Measurements from ENCODE around the gene RTN4RL1. TPM values are rescaled to one million over a fixed set of nuclear protein-coding genes. Genes with fewer than 3 reads are reported as not detected.

Gene RTN4RL1
- total and polyA plus RNA-seq, 2 of the 13 experiments (the other 11 are each of a cell fraction or from before 2014, with no cell fraction given), result 0.01 TPM; not detected in 1

GRCh38 chr17:2041561-2042389, 16.6 kb upstream of the RTN4RL1 start, which contains the start of gene OVCA2 (continued):
- TF ChIP-seq, protein P1, sequence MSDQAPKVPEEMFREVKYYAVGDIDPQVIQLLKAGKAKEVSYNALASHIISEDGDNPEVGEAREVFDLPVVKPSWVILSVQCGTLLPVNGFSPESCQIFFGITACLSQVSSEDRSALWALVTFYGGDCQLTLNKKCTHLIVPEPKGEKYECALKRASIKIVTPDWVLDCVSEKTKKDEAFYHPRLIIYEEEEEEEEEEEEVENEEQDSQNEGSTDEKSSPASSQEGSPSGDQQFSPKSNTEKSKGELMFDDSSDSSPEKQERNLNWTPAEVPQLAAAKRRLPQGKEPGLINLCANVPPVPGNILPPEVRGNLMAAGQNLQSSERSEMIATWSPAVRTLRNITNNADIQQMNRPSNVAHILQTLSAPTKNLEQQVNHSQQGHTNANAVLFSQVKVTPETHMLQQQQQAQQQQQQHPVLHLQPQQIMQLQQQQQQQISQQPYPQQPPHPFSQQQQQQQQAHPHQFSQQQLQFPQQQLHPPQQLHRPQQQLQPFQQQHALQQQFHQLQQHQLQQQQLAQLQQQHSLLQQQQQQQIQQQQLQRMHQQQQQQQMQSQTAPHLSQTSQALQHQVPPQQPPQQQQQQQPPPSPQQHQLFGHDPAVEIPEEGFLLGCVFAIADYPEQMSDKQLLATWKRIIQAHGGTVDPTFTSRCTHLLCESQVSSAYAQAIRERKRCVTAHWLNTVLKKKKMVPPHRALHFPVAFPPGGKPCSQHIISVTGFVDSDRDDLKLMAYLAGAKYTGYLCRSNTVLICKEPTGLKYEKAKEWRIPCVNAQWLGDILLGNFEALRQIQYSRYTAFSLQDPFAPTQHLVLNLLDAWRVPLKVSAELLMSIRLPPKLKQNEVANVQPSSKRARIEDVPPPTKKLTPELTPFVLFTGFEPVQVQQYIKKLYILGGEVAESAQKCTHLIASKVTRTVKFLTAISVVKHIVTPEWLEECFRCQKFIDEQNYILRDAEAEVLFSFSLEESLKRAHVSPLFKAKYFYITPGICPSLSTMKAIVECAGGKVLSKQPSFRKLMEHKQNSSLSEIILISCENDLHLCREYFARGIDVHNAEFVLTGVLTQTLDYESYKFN (CRISPR knock-in tag; conservative IDR thresholded peaks at IDR 0.05), result peak; percentile 27; the same call in 1 of the 2 replicates
- TF ChIP-seq NR2C2 (CRISPR knock-in tag; IDR thresholded peaks at IDR 0.05; ENCODE audit: borderline replicate concordance), result peak; percentile 97
- TF ChIP-seq HNF4G (IDR thresholded peaks at IDR 0.05; ENCODE audit: borderline replicate concordance, low read depth, low read length), result peak; percentile 14; the same call in 1 of the 2 replicates
- TF ChIP-seq HNF4G (CRISPR knock-in tag; IDR thresholded peaks at IDR 0.05; ENCODE audit: borderline replicate concordance, low read depth), result no peak
- TF ChIP-seq MIER3 (CRISPR knock-in tag; IDR thresholded peaks at IDR 0.05; ENCODE audit: borderline replicate concordance), result no peak
- TF ChIP-seq CREB3 (CRISPR knock-in tag; IDR thresholded peaks at IDR 0.05), result no peak
- TF ChIP-seq ZFP36L2 (CRISPR knock-in tag; IDR thresholded peaks at IDR 0.05), result no peak
- TF ChIP-seq FOXA1 (IDR thresholded peaks at IDR 0.05), result no peak
- TF ChIP-seq FOXA1 (CRISPR knock-in tag; IDR thresholded peaks at IDR 0.05), result no peak
- no peak for TF ChIP-seq ZC3H4 (CRISPR knock-in tag; IDR thresholded peaks at IDR 0.05; ENCODE audit: borderline replicate concordance)
- TF ChIP-seq GATA4 (IDR thresholded peaks at IDR 0.05; ENCODE audit: borderline replicate concordance, low read depth), result no peak
- peak; percentile 75 to 85; a peak in 3 of 4 replicates for TF ChIP-seq HMGXB4 (CRISPR knock-in tag; IDR thresholded peaks at IDR 0.05; ENCODE audit: borderline replicate concordance in 1 of 2, low read depth in 1 of 2)
- TF ChIP-seq, protein P2, sequence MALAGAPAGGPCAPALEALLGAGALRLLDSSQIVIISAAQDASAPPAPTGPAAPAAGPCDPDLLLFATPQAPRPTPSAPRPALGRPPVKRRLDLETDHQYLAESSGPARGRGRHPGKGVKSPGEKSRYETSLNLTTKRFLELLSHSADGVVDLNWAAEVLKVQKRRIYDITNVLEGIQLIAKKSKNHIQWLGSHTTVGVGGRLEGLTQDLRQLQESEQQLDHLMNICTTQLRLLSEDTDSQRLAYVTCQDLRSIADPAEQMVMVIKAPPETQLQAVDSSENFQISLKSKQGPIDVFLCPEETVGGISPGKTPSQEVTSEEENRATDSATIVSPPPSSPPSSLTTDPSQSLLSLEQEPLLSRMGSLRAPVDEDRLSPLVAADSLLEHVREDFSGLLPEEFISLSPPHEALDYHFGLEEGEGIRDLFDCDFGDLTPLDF (CRISPR knock-in tag; IDR thresholded peaks at IDR 0.05), result peak; percentile 65; the same call in 1 of the 2 replicates
- TF ChIP-seq POLR2A (IDR thresholded peaks at IDR 0.05; ENCODE audit: insufficient read depth in 1 of 2, low read depth in 2 of 2, low read length in 2 of 2), result peak; percentile 81
- no peak for TF ChIP-seq CENPBD1 (CRISPR knock-in tag; IDR thresholded peaks at IDR 0.05; ENCODE audit: borderline replicate concordance, low read depth)
- TF ChIP-seq, protein P3, sequence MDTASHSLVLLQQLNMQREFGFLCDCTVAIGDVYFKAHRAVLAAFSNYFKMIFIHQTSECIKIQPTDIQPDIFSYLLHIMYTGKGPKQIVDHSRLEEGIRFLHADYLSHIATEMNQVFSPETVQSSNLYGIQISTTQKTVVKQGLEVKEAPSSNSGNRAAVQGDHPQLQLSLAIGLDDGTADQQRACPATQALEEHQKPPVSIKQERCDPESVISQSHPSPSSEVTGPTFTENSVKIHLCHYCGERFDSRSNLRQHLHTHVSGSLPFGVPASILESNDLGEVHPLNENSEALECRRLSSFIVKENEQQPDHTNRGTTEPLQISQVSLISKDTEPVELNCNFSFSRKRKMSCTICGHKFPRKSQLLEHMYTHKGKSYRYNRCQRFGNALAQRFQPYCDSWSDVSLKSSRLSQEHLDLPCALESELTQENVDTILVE (CRISPR knock-in tag; IDR thresholded peaks at IDR 0.05), result peak; percentile 79
- peak; percentile 52 for TF ChIP-seq ISL2 (CRISPR knock-in tag; IDR thresholded peaks at IDR 0.05)
- no peak; the same call in 1 of the 2 replicates for TF ChIP-seq NCOA2 (CRISPR knock-in tag; IDR thresholded peaks at IDR 0.05)

All from HepG2 (cell line).